IMR-90 (cell line): ENCODE measurements around the gene LTB4R2. TPM values are rescaled to one million over a fixed set of nuclear protein-coding genes. Genes with fewer than 3 reads are reported as not detected.

Experiments used
- ATAC-seq: fragments of 200-7000 bp; cut with Tn5 transposase; 2 replicates; pipeline ENCODE4 v1.9.1; 2020; ENCODE audit warnings: low read depth, mild to moderate bottlenecking, moderate library complexity
- BruUV-seq: library from RNA; stranded (reverse); fragments of 400-500 nt; replicated peaks from 2 replicates; lab custom pipeline; 2021; lab: Mats Ljungman, UMichigan
- CTCF ChIA-PET: fragments of 300-600 bp; formaldehyde crosslinking; extraction: SDS; loops from one replicate; lab custom pipeline; 2021; ENCODE audit warnings: antibody characterized with exemption; lab: Yijun Ruan, JAX
- POLR2A ChIA-PET: fragments of 300-600 bp; sonication (Branson Sonifier 250); formaldehyde crosslinking; loops from one replicate; lab custom pipeline; 2022; ENCODE audit warnings: antibody characterized with exemption; ENCODE audit not compliant: unreplicated experiment; lab: Charles Lee
- DNase-seq: peaks from one replicate; pipeline ENCODE4 v3.0.0; 2013
- H2AFZ ChIP-seq: replicated peaks from 2 replicates; pipeline ENCODE3; 2013; ENCODE audit warnings: low read length, mild to moderate bottlenecking; ENCODE audit not compliant: poor library complexity
- H2AK5ac ChIP-seq: 2 replicates; pipeline ENCODE4 v1.6.1; 2013; ENCODE audit warnings: low read depth, low read length, inconsistent platforms
- H2AK9ac ChIP-seq: replicated peaks from 2 replicates; pipeline ENCODE3; 2013; ENCODE audit warnings: mild to moderate bottlenecking, low read depth, low read length, moderate library complexity; ENCODE audit not compliant: poor library complexity
- H2BK120ac ChIP-seq: 2 replicates; pipeline ENCODE4 v1.6.1; 2013; ENCODE audit warnings: low read depth, low read length, inconsistent platforms
- H2BK15ac ChIP-seq: 3 replicates; pipeline ENCODE4 v1.6.1; 2013; ENCODE audit warnings: low read depth, low read length, inconsistent platforms
- H2BK20ac ChIP-seq: 2 replicates; pipeline ENCODE4 v1.6.1; 2013; ENCODE audit warnings: low read depth, mild to moderate bottlenecking, inconsistent platforms, low read length, moderate library complexity
- H2BK5ac ChIP-seq: 2 replicates; pipeline ENCODE4 v1.6.1; 2013; ENCODE audit warnings: mild to moderate bottlenecking, low read depth, low read length, inconsistent platforms; ENCODE audit not compliant: poor library complexity, severe bottlenecking
- H3K14ac ChIP-seq: replicated peaks from 2 replicates; pipeline ENCODE4 v1.6.1; 2013; ENCODE audit warnings: low read depth, low read length, inconsistent platforms
- H3K18ac ChIP-seq: 2 replicates; pipeline ENCODE4 v1.6.1; 2013; ENCODE audit warnings: low read depth, low read length, control low read depth
- H3K23ac ChIP-seq: 2 replicates; pipeline ENCODE4 v1.6.1; 2013; ENCODE audit warnings: low read depth, low read length, inconsistent platforms
- H3K27ac ChIP-seq: 2 replicates; pipeline ENCODE4 v1.5.1; 2013; ENCODE audit warnings: mild to moderate bottlenecking, control low read depth, low read length; ENCODE audit not compliant: insufficient read depth
- H3K27me3 ChIP-seq: 2 replicates; pipeline ENCODE4 v1.6.1; 2013; ENCODE audit warnings: low read length; ENCODE audit not compliant: control insufficient read depth, insufficient read depth
- H3K36me3 ChIP-seq: 2 replicates; pipeline ENCODE4 v1.6.1; 2013; ENCODE audit warnings: low read length, mixed read lengths; ENCODE audit not compliant: control insufficient read depth, insufficient read depth
- H3K4ac ChIP-seq: 2 replicates; pipeline ENCODE4 v1.6.1; 2013; ENCODE audit warnings: low read depth, low read length, inconsistent platforms
- H3K4me1 ChIP-seq: 2 replicates; pipeline ENCODE4 v1.6.1; 2013; ENCODE audit warnings: low read length, mixed read lengths; ENCODE audit not compliant: control insufficient read depth, insufficient read depth
- H3K4me2 ChIP-seq: 2 replicates; pipeline ENCODE4 v1.6.1; 2013; ENCODE audit warnings: low read depth, mild to moderate bottlenecking, control low read depth, low read length, moderate library complexity
- H3K4me3 ChIP-seq: 2 replicates; pipeline ENCODE4 v1.5.1; 2013; ENCODE audit warnings: low read depth, mild to moderate bottlenecking, control low read depth, low read length, moderate library complexity; ENCODE audit not compliant: insufficient read depth
- H3K56ac ChIP-seq: 2 replicates; pipeline ENCODE4 v1.6.1; 2013; ENCODE audit warnings: low read length, inconsistent platforms; ENCODE audit not compliant: insufficient read depth; ENCODE audit errors: extremely low read depth
- H3K79me1 ChIP-seq, 2 experiments: 2 replicates each; pipeline ENCODE4 v1.6.1; 2013; ENCODE audit warnings: low read length in 2 of 2, inconsistent platforms in 1 of 2, low read depth in 1 of 2
- H3K9ac ChIP-seq: 2 replicates; pipeline ENCODE4 v1.6.1; 2013; ENCODE audit warnings: low read depth, low read length, control low read depth
- H3K9me1 ChIP-seq: 2 replicates; pipeline ENCODE4 v1.6.1; 2013; ENCODE audit warnings: low read length, inconsistent platforms; ENCODE audit not compliant: insufficient read depth
- H3K9me3 ChIP-seq: 2 replicates; pipeline ENCODE4 v1.6.1; 2013; ENCODE audit warnings: low read length; ENCODE audit not compliant: control insufficient read depth, insufficient read depth
- H4K20me1 ChIP-seq: 2 replicates; pipeline ENCODE4 v1.6.1; 2013; ENCODE audit warnings: low read length, inconsistent platforms; ENCODE audit not compliant: insufficient read depth
- H4K5ac ChIP-seq: 2 replicates; pipeline ENCODE4 v1.6.1; 2013; ENCODE audit warnings: mild to moderate bottlenecking, low read depth, low read length, control low read depth
- H4K8ac ChIP-seq, 2 experiments: 2 replicates each; pipeline ENCODE4 v1.6.1; 2013; ENCODE audit warnings: low read depth in 2 of 2, low read length in 2 of 2, control low read depth in 1 of 2, inconsistent platforms in 1 of 2
- H4K91ac ChIP-seq: 2 replicates; pipeline ENCODE4 v1.6.1; 2013; ENCODE audit warnings: low read depth, low read length, inconsistent platforms; ENCODE audit not compliant: insufficient read depth
- BHLHE40 ChIP-seq: fragments of 150-350 bp; IDR thresholded peaks from 2 replicates; pipeline ENCODE4 v1.6.1; 2016; ENCODE audit warnings: mild to moderate bottlenecking, low read depth, low read length
- CEBPB ChIP-seq: IDR thresholded peaks from 2 replicates; pipeline ENCODE4 v1.6.1; 2012; ENCODE audit warnings: low read depth, low read length, improper control_type of control experiment
- CHD1 ChIP-seq: IDR thresholded peaks from 2 replicates; pipeline ENCODE4 v1.6.1; 2012; ENCODE audit warnings: low read depth, low read length, improper control_type of control experiment
- ELK1 ChIP-seq: fragments of 150-350 bp; IDR thresholded peaks from 2 replicates; pipeline ENCODE4 v1.6.1; 2016; ENCODE audit warnings: low read depth, mild to moderate bottlenecking, low read length, moderate library complexity, borderline replicate concordance
- MAFK ChIP-seq: IDR thresholded peaks from 2 replicates; pipeline ENCODE4 v1.6.1; 2012; ENCODE audit warnings: low read depth, low read length, improper control_type of control experiment
- MAZ ChIP-seq: IDR thresholded peaks from 2 replicates; pipeline ENCODE4 v1.6.1; 2012; ENCODE audit warnings: low read depth, mild to moderate bottlenecking, low read length, improper control_type of control experiment, moderate library complexity, borderline replicate concordance
- MXI1 ChIP-seq: IDR thresholded peaks from 2 replicates; pipeline ENCODE4 v1.6.1; 2012; ENCODE audit warnings: low read depth, mild to moderate bottlenecking, low read length, moderate library complexity, borderline replicate concordance
- NFE2L2 ChIP-seq: fragments of 150-350 bp; IDR thresholded peaks from 2 replicates; pipeline ENCODE4 v1.6.1; 2016; ENCODE audit warnings: low read depth, mild to moderate bottlenecking, low read length
- POLR2A ChIP-seq: IDR thresholded peaks from 2 replicates; pipeline ENCODE4 v1.6.1; 2012; ENCODE audit warnings: mild to moderate bottlenecking, low read depth, low read length
- RAD21 ChIP-seq: IDR thresholded peaks from 2 replicates; pipeline ENCODE4 v1.6.1; 2012; ENCODE audit warnings: low read length, improper control_type of control experiment
- RCOR1 ChIP-seq: IDR thresholded peaks from 2 replicates; pipeline ENCODE4 v1.6.1; 2012; ENCODE audit warnings: mild to moderate bottlenecking, low read length, improper control_type of control experiment; ENCODE audit not compliant: insufficient replicate concordance
- RFX5 ChIP-seq: IDR thresholded peaks from 2 replicates; pipeline ENCODE4 v1.8.0; 2012; ENCODE audit warnings: low read depth, mild to moderate bottlenecking, low read length, moderate library complexity
- SMC3 ChIP-seq: fragments of 150-350 bp; IDR thresholded peaks from 2 replicates; pipeline ENCODE4 v1.6.1; 2016; ENCODE audit warnings: low read depth, mild to moderate bottlenecking, antibody characterized with exemption, low read length, moderate library complexity
- WGBS, 2 experiments: methylation state at CpG; one replicate each; pipeline versions ENCODE4 v1.1.5 to v1.1.7; 2013; ENCODE audit warnings: missing lambda C conversion rate in 2 of 2; ENCODE audit not compliant: insufficient read length in 1 of 2; ENCODE audit errors: extremely low coverage in 2 of 2; 5-methylcytosine and 5-hydroxymethylcytosine counted together
- dilution Hi-C: fragments of 300-500 bp; cut with HindIII; formaldehyde crosslinking; loops from one replicate; pipeline ENCODE4 v1.14.3; 2018; ENCODE audit warnings: low sequenced_read_pairs; ENCODE audit not compliant: unreplicated experiment
- in situ Hi-C: fragments of 300-500 bp; cut with MboI; formaldehyde crosslinking; loops from 3 replicates; pipeline ENCODE4 v1.14.3; 2019; ENCODE audit warnings: low sequenced_read_pairs, inconsistent platforms, mixed read lengths
- intact Hi-C: fragments of 100-400 bp; cut with micrococcal nuclease; formaldehyde crosslinking; loops from 2 replicates; pipeline ENCODE4 v1.10.0; 2022
- polyA plus RNA-seq, 3 experiments: library from polyadenylated mRNA; depleted of rRNA; stranded (reverse); fragments of >200 nt; gene quantifications; 2 replicates each; pipeline ENCODE4 v1.2.3, GENCODE V29; 2012; ENCODE audit warnings: low replicate concordance in 1 of 3
- total RNA-seq: library from RNA; depleted of rRNA; stranded (reverse); fragments of >200 nt; gene quantifications from 2 replicates; pipeline ENCODE4 v1.2.3, GENCODE V29; 2012
- TF ChIP-seq, protein P1 (sequence below): fragments of 150-350 bp; IDR thresholded peaks from 2 replicates; pipeline ENCODE4 v1.6.1; 2017; ENCODE audit warnings: mild to moderate bottlenecking, antibody characterized with exemption, low read length, low read depth
- TF ChIP-seq, protein P2 (sequence below): conservative IDR thresholded peaks from 2 replicates; pipeline ENCODE4 v1.5.1; 2012; ENCODE audit warnings: mild to moderate bottlenecking, low read depth, low read length, improper control_type of control experiment

The LTB4R2 gene
- total and polyA plus RNA-seq, 2 of the 4 experiments (the other 2 are of a cell fraction), result 0.72 to 1.7 TPM

GRCh38 chr14:24335461-24336171, 25.7 kb downstream of the LTB4R2 start:
- in situ Hi-C loops (no loop called here), intact Hi-C loops (no loop called here), dilution Hi-C loops (no loop called here)
- Histone ChIP-seq H3K4me1 (peaks cover 3% of the 10 kb centered on the region; the same call in 1 of the 2 replicates), H3K9me1 (no peaks in the 10 kb centered on the region), H2BK15ac (no peak overlapping the region), H4K5ac (no peak overlapping the region), H3K23ac (no peak overlapping the region), H3K18ac (no peak overlapping the region), H2AK5ac (0 out of 2 replicates have a peak overlapping the region, but pooled peaks have one; percentile 16), H2BK120ac (no peak overlapping the region), H3K27me3 (peaks cover 75% of the 10 kb centered on the region), H3K56ac (no peak overlapping the region), H2AK9ac (no peak overlapping the region), H3K36me3 (no peaks in the 10 kb centered on the region), H3K4ac (no peak overlapping the region), H3K79me1 (no peaks in the 10 kb centered on the region), H2AFZ (no peak overlapping the region), H4K91ac (no peak overlapping the region), H3K9me3 (no peaks in the 10 kb centered on the region; the same call in 1 of the 2 replicates), H4K20me1 (no peaks in the 10 kb centered on the region), H2BK20ac (no peak overlapping the region), H3K14ac (no peak overlapping the region), H3K4me2 (no peak overlapping the region), H4K8ac (no peak overlapping the region), H3K4me3 (no peak overlapping the region), H3K27ac (no peak overlapping the region), H2BK5ac (no peak overlapping the region), H3K9ac (no peak overlapping the region)
- ChIA-PET POLR2A (interaction anchor here (0.6 kb wide), 1 partner anchor 99 kb away, joined by 3 read pairs; no protein-coding TSS in a partner anchor), CTCF (interaction anchor here (0.9 to 1.0 kb wide), 2 partner anchors 96 kb away, joined by 3 read pairs; no protein-coding TSS in a partner anchor)
- ATAC-seq (no peak), DNase-seq (no peak)
- WGBS, 2 experiments, result no CpG with 5 or more reads among the region's 12 CpGs
- BruUV-seq, result no TSS peak
- TF ChIP-seq NFE2L2, result no peak
- no peak for TF ChIP-seq ELK1
- TF ChIP-seq RAD21, result no peak
- TF ChIP-seq POLR2A, result no peak
- TF ChIP-seq, protein P1, sequence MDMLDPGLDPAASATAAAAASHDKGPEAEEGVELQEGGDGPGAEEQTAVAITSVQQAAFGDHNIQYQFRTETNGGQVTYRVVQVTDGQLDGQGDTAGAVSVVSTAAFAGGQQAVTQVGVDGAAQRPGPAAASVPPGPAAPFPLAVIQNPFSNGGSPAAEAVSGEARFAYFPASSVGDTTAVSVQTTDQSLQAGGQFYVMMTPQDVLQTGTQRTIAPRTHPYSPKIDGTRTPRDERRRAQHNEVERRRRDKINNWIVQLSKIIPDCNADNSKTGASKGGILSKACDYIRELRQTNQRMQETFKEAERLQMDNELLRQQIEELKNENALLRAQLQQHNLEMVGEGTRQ, result no peak
- no peak for TF ChIP-seq RFX5
- no peak for TF ChIP-seq CEBPB
- TF ChIP-seq CHD1, result no peak
- TF ChIP-seq MAFK, result no peak
- TF ChIP-seq BHLHE40, result no peak
- no peak for TF ChIP-seq MXI1
- no peak for TF ChIP-seq MAZ
- TF ChIP-seq, protein P2, sequence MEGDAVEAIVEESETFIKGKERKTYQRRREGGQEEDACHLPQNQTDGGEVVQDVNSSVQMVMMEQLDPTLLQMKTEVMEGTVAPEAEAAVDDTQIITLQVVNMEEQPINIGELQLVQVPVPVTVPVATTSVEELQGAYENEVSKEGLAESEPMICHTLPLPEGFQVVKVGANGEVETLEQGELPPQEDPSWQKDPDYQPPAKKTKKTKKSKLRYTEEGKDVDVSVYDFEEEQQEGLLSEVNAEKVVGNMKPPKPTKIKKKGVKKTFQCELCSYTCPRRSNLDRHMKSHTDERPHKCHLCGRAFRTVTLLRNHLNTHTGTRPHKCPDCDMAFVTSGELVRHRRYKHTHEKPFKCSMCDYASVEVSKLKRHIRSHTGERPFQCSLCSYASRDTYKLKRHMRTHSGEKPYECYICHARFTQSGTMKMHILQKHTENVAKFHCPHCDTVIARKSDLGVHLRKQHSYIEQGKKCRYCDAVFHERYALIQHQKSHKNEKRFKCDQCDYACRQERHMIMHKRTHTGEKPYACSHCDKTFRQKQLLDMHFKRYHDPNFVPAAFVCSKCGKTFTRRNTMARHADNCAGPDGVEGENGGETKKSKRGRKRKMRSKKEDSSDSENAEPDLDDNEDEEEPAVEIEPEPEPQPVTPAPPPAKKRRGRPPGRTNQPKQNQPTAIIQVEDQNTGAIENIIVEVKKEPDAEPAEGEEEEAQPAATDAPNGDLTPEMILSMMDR, result no peak
- no peak for TF ChIP-seq SMC3
- TF ChIP-seq RCOR1, result no peak
